Right ventricle myocardium inferior (tissue), 1 donor: ENCODE data around the gene FNTB. TPM values are rescaled to one million over a fixed set of nuclear protein-coding genes. Genes with fewer than 3 reads are reported as not detected.
"Not testable (repeated sequence)": the region's sequence is repeated elsewhere in the genome, so short reads cannot be mapped to it uniquely, and the experiment has no call there.

ENCODE experiments used
- ATAC-seq: fragments of 200-7000 bp; cut with Tn5 transposase; one replicate; pipeline ENCODE4 v1.9.1; 2020; ENCODE audit warnings: mild to moderate bottlenecking, moderate library complexity
- DNase-seq: peaks from one replicate; pipeline ENCODE4 v3.0.0; 2021; ENCODE audit errors: missing footprints
- intact Hi-C: fragments of 100-400 bp; cut with DNase I; formaldehyde crosslinking; loops from one replicate; pipeline ENCODE4 v1.11.0; 2022
- total RNA-seq: library from RNA; stranded (reverse); fragmentation: NEBNext Ultra II Directional; extraction: Animal tissue kit (Norgen Biotek cat#: 25700); gene quantifications from one replicate; pipeline ENCODE4 v1.2.1, GENCODE V29; 2021
- donor health status: DM: no; HTN: yes; CAD: no; lungs with severe emphysema.

FNTB gene
- total RNA-seq, 1 donor from 2014 or later, result 17.1 TPM

DNA sequence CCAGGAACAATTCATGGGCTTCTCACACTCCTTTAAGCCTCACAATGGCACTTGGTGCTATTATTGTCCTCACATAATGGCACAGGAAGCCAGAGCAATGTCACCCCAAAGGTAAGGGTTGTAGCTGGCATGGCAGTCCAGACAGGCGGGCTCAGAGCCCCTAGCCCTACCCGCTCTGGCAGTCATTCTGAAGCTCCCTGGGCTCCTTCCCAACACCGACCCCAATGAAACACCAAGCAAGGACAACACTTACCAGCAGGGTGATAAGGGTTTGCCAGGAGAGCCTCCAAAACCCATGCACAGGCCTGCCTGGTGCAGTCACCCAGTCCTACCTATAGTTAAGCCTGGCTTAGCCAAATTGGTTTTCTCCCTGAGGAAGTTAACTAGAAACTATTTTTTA, 84.8 kb downstream of the FNTB start:
- intact Hi-C loops, result loop anchor here (5.0 kb wide), 1 partner anchor 39 kb away; no protein-coding TSS in a partner anchor
- no peak for DNase-seq
- peak; percentile 30 for ATAC-seq

DNA sequence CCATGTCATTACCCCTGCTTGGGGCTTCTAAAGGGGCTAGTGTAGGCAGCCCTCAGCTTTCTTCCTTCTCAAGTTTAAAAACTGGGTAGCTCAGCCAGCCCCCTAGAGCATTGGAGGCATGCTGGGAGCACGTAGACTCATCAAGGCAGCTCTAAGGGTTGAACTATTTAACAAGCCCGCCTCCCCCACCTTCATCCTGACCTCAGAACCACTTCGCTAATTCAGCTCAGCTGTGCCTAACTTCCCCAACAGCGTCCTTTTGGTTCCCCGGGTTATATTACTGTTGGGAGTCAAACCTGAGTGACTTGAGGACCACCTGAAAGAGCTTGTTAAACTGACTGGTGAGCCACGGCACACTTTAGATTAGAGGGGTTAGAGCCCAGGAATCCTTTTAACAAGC, 85.6 kb downstream of the FNTB start:
- intact Hi-C loops, result loop anchor here (5.0 kb wide), 1 partner anchor 40 kb away; no protein-coding TSS in a partner anchor
- ATAC-seq, result no peak
- DNase-seq, result no peak

- ATAC-seq (peak; percentile 20), DNase-seq (no peak)
- intact Hi-C loops, result loop anchor here (5.0 kb wide), 1 partner anchor 41 kb away; no protein-coding TSS in a partner anchor
These were observed 86.2 kb downstream of the FNTB start for GRCh38 chr14:65072937-65073336.

DNA sequence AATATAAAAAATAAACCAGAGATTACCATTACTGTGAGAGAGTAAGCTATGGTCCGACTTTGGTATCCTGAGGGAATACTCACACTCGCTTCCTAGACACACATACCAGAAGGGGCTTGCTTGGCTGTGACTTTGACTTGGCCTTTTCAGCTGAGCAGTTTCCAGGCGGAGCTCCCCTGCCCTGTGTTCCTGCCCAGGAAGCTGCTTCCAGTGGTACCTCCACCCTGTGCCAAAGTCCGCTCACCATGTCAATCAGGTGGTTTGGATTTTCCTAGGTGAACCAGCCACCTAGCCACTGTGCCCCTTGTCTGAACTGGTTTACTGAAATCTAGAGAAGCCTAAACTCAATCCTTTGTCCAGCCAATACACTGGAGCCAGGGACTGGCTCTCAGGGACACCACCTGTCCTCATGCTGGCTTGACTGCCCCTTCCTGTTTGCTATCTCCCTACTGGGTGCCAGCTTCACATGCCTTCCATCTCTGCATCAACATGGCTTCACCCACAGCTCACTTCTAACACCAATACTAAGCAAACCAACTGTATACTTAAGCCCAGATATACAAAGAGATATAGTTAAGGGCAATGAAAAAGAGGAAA, 87.0 kb downstream of the FNTB start:
- DNase-seq, result no peak
- intact Hi-C loops, result loop anchor here (5.0 kb wide), 1 partner anchor 41 kb away; no protein-coding TSS in a partner anchor
- peak; percentile 17 for ATAC-seq

GRCh38 chr14:65074449-65075150, 87.9 kb downstream of the FNTB start:
- ATAC-seq (peak; percentile 22), DNase-seq (no peak)
- intact Hi-C loops, result loop anchor here (5.0 kb wide), 1 partner anchor 42 kb away; no protein-coding TSS in a partner anchor

GRCh38 chr14:65075628-65076325, 89.1 kb downstream of the FNTB start:
- no peak for DNase-seq
- no peak for ATAC-seq
- intact Hi-C loops, result no loop called here

DNA sequence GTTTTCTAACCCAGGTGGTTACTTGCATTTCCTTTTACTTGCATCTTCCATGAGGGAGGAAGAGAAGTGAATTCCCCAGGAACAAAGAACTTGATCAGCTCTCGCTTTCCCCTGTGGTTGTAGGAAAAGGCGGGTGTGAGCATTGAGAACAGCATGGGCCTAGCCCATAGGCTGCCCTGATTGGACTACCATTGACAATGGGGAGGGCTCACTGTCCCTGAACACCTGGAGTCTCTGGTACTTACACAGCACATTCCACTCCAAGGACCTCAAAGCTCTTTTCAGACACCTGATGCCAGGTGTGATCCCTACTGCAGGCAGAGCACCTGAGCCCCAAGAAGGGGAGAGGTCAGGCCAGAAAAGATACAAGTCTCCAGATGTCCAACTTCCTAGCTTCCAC, 90.6 kb downstream of the FNTB start:
- ATAC-seq, result no peak
- no peak for DNase-seq
- intact Hi-C loops, result no loop called here

DNA sequence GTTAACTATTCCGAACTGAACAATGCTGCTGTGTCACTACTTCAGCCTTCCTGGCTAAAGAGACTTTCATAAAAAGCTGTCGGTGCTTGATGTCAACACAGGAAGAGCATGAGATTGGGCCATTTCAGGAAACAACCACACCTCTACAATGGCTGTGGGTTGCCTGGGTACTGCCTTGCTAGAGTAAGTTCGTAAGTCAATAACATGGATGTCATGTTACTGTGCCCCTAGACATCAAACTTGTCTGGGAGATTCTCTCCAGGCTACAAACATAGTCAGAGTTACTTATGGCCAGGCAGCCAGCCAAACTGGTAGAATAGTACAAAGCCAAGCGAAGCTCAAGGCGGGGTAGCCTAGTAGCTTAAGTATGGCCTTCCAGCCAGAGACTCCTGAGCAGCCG, 92.5 kb downstream of the FNTB start:
- DNase-seq (no peak), ATAC-seq (peak; percentile 6)
- intact Hi-C loops, result no loop called here

- DNase-seq, result no peak
- intact Hi-C loops, result no loop called here
- no peak for ATAC-seq
These were observed 93.1 kb downstream of the FNTB start for GRCh38 chr14:65079768-65080167.

- intact Hi-C loops, result no loop called here
These were observed 94.5 kb downstream of the FNTB start for GRCh38 chr14:65080960-65081747.

GRCh38 chr14:65082930-65083329, 96.2 kb downstream of the FNTB start:
- ATAC-seq (no peak), DNase-seq (no peak)
- intact Hi-C loops, result no loop called here

More at GRCh38 chr14:65080960-65081747, 94.5 kb downstream of the FNTB start:
- DNase-seq, result no peak
- ATAC-seq, result no peak

GRCh38 chr14:65084554-65085505, 98.1 kb downstream of the FNTB start:
- DNase-seq (no peak), ATAC-seq (peak; percentile 60)
- intact Hi-C loops, result no loop called here

DNA sequence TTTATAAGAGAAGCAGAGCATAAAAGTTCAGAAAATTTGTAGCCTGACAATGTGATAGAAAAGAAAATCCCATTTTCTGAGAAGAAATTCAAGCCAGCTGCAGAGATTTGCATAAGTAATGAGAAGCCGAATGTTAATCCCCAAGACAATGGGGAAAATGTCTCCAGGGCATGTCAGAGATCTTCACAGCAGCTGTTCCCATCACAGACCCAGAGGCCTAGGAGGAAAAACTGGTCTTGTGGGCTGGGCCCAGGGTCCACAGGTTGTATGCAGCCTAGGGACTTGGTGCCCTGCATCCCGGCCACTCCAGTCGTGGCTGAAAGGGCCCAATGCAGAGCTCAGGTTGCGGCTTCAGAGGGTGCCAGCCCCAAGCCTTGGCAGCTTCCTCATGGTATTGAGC, 100.0 kb downstream of the FNTB start:
- intact Hi-C loops, ATAC-seq, DNase-seq: not testable (repeated sequence)

GRCh38 chr14:65087835-65088234, 101.1 kb downstream of the FNTB start:
- ATAC-seq, DNase-seq, intact Hi-C loops: not testable (repeated sequence)

GRCh38 chr14:65092349-65092748, 105.7 kb downstream of the FNTB start:
- ATAC-seq (no peak), DNase-seq (no peak)
- intact Hi-C loops, result no loop called here

- DNase-seq (no peak), ATAC-seq (peak; percentile 84)
- intact Hi-C loops, result loop anchor here (5.0 kb wide), 1 partner anchor 63 kb away; no protein-coding TSS in a partner anchor
These were observed 109.0 kb downstream of the FNTB start for GRCh38 chr14:65095633-65096205.

GRCh38 chr14:65096323-65097089, 109.8 kb downstream of the FNTB start:
- ATAC-seq (peak; percentile 46), DNase-seq (no peak)
- intact Hi-C loops, result loop anchor here (5.0 kb wide), 1 partner anchor 64 kb away; no protein-coding TSS in a partner anchor
